Ureter (tissue), 1 donor: ENCODE measurements around the gene TRIM41. TPM values are rescaled to one million over a fixed set of nuclear protein-coding genes. Genes with fewer than 3 reads are reported as not detected.
"Not testable (repeated sequence)": the region's sequence is repeated elsewhere in the genome, so short reads cannot be mapped to it uniquely, and the experiment has no call there.

Experiments
- DNase-seq: peaks from one replicate; pipeline ENCODE4 v3.0.0-alpha.2; 2020; ENCODE audit warnings: low spot score
- total RNA-seq: library from RNA; stranded (reverse); gene quantifications from one replicate; pipeline ENCODE4 v1.2.4, GENCODE V29; 2023
- donor health status: DM: yes; HTN: yes; CAD: no.

TRIM41 gene
- total RNA-seq, 1 donor from 2014 or later = 34.5 TPM

GRCh38 chr5:181210148-181210547 is 12.9 kb upstream of the TRIM41 start:
- not testable (repeated sequence) for DNase-seq

GRCh38 chr5:181210698-181211097 is 12.4 kb upstream of the TRIM41 start:
- DNase-seq = not testable (repeated sequence)

- no peak for DNase-seq
Observed at GRCh38 chr5:181211208-181211607, 11.9 kb upstream of the TRIM41 start.

GRCh38 chr5:181212080-181212479 is 11.0 kb upstream of the TRIM41 start:
- no peak for DNase-seq

GRCh38 chr5:181212934-181213333 is 10.1 kb upstream of the TRIM41 start:
- no peak for DNase-seq

- DNase-seq = not testable (repeated sequence)
Observed at GRCh38 chr5:181214249-181214648, 8.8 kb upstream of the TRIM41 start.

GRCh38 chr5:181215997-181216989 is 6.8 kb upstream of the TRIM41 start:
- no peak for DNase-seq

GRCh38 chr5:181217111-181217802 is 5.8 kb upstream of the TRIM41 start:
- no peak for DNase-seq

- DNase-seq = no peak
Observed at GRCh38 chr5:181217803-181218062, 5.3 kb upstream of the TRIM41 start.

- DNase-seq = no peak
Observed at GRCh38 chr5:181218795-181219124, 4.3 kb upstream of the TRIM41 start.

- no peak for DNase-seq
Observed at GRCh38 chr5:181219262-181220177, 3.6 kb upstream of the TRIM41 start.

- no peak for DNase-seq
Observed at GRCh38 chr5:181220178-181220515, 2.9 kb upstream of the TRIM41 start.

GRCh38 chr5:181221105-181221791 is 1.8 kb upstream of the TRIM41 start:
- DNase-seq = no peak

- peak; percentile 98 for DNase-seq
Observed at GRCh38 chr5:181221792-181222629, 1.1 kb upstream of the TRIM41 start.

- no peak for DNase-seq
Observed at GRCh38 chr5:181222630-181223057, 437 bp upstream of the TRIM41 start.

GRCh38 chr5:181223729-181224389 is 778 bp downstream of the TRIM41 start:
- DNase-seq = no peak

GRCh38 chr5:181224390-181225229 is 1.5 kb downstream of the TRIM41 start:
- DNase-seq = no peak

GRCh38 chr5:181229996-181230395 is 6.9 kb downstream of the TRIM41 start:
- no peak for DNase-seq

GRCh38 chr5:181230551-181230950 is 7.5 kb downstream of the TRIM41 start:
- no peak for DNase-seq
